Amygdala (tissue), 56 donors: ENCODE measurements around the gene HRAS.
A peak's percentile ranks its signal among the peaks of the same experiment; 100 is the strongest.
"Not testable (repeated sequence)": the region's sequence is repeated elsewhere in the genome, so short reads cannot be mapped to it uniquely, and the experiment has no call there.

Experiments
- DNase-seq, 56 donors: peaks; one replicate each; lab custom pipeline; 2025; lab: John Stamatoyannopoulos, UW

The HRAS gene

GRCh38 chr11:535519-536454 is at the start of gene HRAS:
Gene HRAS, minus strand, starts transcription at chr11:535576.
- DNase-seq, result peak; percentile 53 to 97 (median 89)

- DNase-seq, result no peak
These were observed 48.9 kb upstream of the HRAS start for GRCh38 chr11:584287-584686.

GRCh38 chr11:581752-582151 is 46.4 kb upstream of the HRAS start:
- DNase-seq, result peak in 16 of 56 donors; percentile 16 to 69 (median 33)

GRCh38 chr11:581342-581741 is 46.0 kb upstream of the HRAS start:
- no peak for DNase-seq

GRCh38 chr11:579830-580601 is 44.6 kb upstream of the HRAS start:
- no peak for DNase-seq

GRCh38 chr11:578276-579035 is 43.1 kb upstream of the HRAS start:
- DNase-seq, result no peak

- no peak for DNase-seq
These were observed 42.2 kb upstream of the HRAS start for GRCh38 chr11:577611-577894.

- DNase-seq, result no peak
These were observed 41.6 kb upstream of the HRAS start for GRCh38 chr11:576811-577610.

GRCh38 chr11:575996-576768 is 40.8 kb upstream of the HRAS start, which contains the start of gene PHRF1:
Gene PHRF1, plus strand, starts transcription at chr11:576470. Its CDS starts 5,043 bp downstream, at chr11:581513.
- peak; percentile 66 to 99 (median 92) for DNase-seq

- peak in 1 of 56 donors; percentile 41 for DNase-seq
These were observed 40.1 kb upstream of the HRAS start for GRCh38 chr11:575313-575995.

GRCh38 chr11:574632-575312 is 39.4 kb upstream of the HRAS start:
- no peak for DNase-seq

- DNase-seq, result not testable (repeated sequence)
These were observed 38.7 kb upstream of the HRAS start for GRCh38 chr11:574031-574570.

- no peak for DNase-seq
These were observed 37.9 kb upstream of the HRAS start for GRCh38 chr11:573146-573759.

GRCh38 chr11:571802-572185 is 36.4 kb upstream of the HRAS start:
- no peak for DNase-seq

GRCh38 chr11:569158-569885 is 33.9 kb upstream of the HRAS start:
- DNase-seq, result no peak

GRCh38 chr11:568306-569157 is 33.2 kb upstream of the HRAS start:
- peak in 55 of 56 donors; percentile 34 to 93 (median 80) for DNase-seq
